ENCODE data around the gene CAMSAP1. TPM values are rescaled to one million over a fixed set of nuclear protein-coding genes. Genes with fewer than 3 reads are reported as not detected.

CAMSAP1 gene
- total and polyA plus RNA-seq, 2 of the 4 experiments (the other 2 are of a cell fraction), result 8.2 to 19.5 TPM

GRCh38 chr9:135879619-135880018 lies 27.7 kb downstream of the CAMSAP1 start:
- H3K9me1 ChIP-seq (ENCODE audit: insufficient read depth, low read length), result peaks cover 41% of the 10 kb centered on the region
- no peak overlapping the region for H3K9ac ChIP-seq (ENCODE audit: low read depth, low read length)
- H2AK9ac ChIP-seq (replicated peaks; ENCODE audit: low read depth, low read length, poor library complexity), result no peak overlapping the region
- no peak overlapping the region for H2AFZ ChIP-seq (replicated peaks; ENCODE audit: low read length, poor library complexity)
- H3K4me2 ChIP-seq (ENCODE audit: low read depth, low read length), result no peak overlapping the region
- no peak overlapping the region for H2BK120ac ChIP-seq (ENCODE audit: low read depth, low read length)
- H3K9me3 ChIP-seq (ENCODE audit: control insufficient read depth, insufficient read depth, low read length), result no peaks in the 10 kb centered on the region
- no TSS peak for BruUV-seq (replicated peaks)
- peaks cover 11% of the 10 kb centered on the region for H3K4me1 ChIP-seq (ENCODE audit: control insufficient read depth, insufficient read depth, low read length)
- ATAC-seq (ENCODE audit: low read depth) (no peak), DNase-seq (no peak)
- no peak overlapping the region for H3K18ac ChIP-seq (ENCODE audit: low read depth, low read length)
- no peak overlapping the region for H2BK20ac ChIP-seq (ENCODE audit: low read depth, low read length)
- intact Hi-C loops (cut with micrococcal nuclease), result no loop called here
- ChIA-PET POLR2A (ENCODE audit: unreplicated experiment) (no interaction called here), CTCF (no interaction called here)
- no peaks in the 10 kb centered on the region for H3K27me3 ChIP-seq (ENCODE audit: control insufficient read depth, insufficient read depth, low read length)
- H4K20me1 ChIP-seq (ENCODE audit: insufficient read depth, low read length), result peaks cover 65% of the 10 kb centered on the region
- dilution Hi-C loops (cut with HindIII; ENCODE audit: low sequenced_read_pairs, unreplicated experiment), result no loop called here
- no peak for TF ChIP-seq CHD1 (IDR thresholded peaks at IDR 0.05; ENCODE audit: low read depth, low read length)
- TF ChIP-seq NFE2L2 (IDR thresholded peaks at IDR 0.05; ENCODE audit: low read depth, low read length), result no peak
- TF ChIP-seq MXI1 (IDR thresholded peaks at IDR 0.05; ENCODE audit: borderline replicate concordance, low read depth, low read length), result no peak
- no peak for TF ChIP-seq RFX5 (IDR thresholded peaks at IDR 0.05; ENCODE audit: low read depth, low read length)
- no peak for TF ChIP-seq RAD21 (IDR thresholded peaks at IDR 0.05; ENCODE audit: low read length)
- TF ChIP-seq ELK1 (IDR thresholded peaks at IDR 0.05; ENCODE audit: borderline replicate concordance, low read depth, low read length), result no peak
- TF ChIP-seq MAZ (IDR thresholded peaks at IDR 0.05; ENCODE audit: borderline replicate concordance, low read depth, low read length), result no peak
- no peak for TF ChIP-seq POLR2A (IDR thresholded peaks at IDR 0.05; ENCODE audit: low read depth, low read length)
- TF ChIP-seq RCOR1 (IDR thresholded peaks at IDR 0.05; ENCODE audit: insufficient replicate concordance, low read length), result no peak
- TF ChIP-seq SMC3 (IDR thresholded peaks at IDR 0.05; ENCODE audit: low read depth, low read length), result no peak
- TF ChIP-seq FOS (IDR thresholded peaks at IDR 0.05; ENCODE audit: low read depth, low read length), result no peak
- TF ChIP-seq CTCF (conservative IDR thresholded peaks at IDR 0.05; ENCODE audit: low read depth, low read length), result no peak
- TF ChIP-seq MAFK (IDR thresholded peaks at IDR 0.05; ENCODE audit: low read depth, low read length), result no peak
- no peak overlapping the region for H4K5ac ChIP-seq (ENCODE audit: low read depth, low read length)
- in situ Hi-C loops (cut with MboI; ENCODE audit: low sequenced_read_pairs), result no loop called here
- peaks cover 4% of the 10 kb centered on the region for H3K36me3 ChIP-seq (ENCODE audit: control insufficient read depth, insufficient read depth, low read length)
- no peak overlapping the region for H2BK15ac ChIP-seq (ENCODE audit: low read depth, low read length)
- H4K91ac ChIP-seq (ENCODE audit: insufficient read depth, low read depth, low read length), result no peak overlapping the region
- H3K56ac ChIP-seq (ENCODE audit: extremely low read depth, insufficient read depth, low read length), result no peak overlapping the region
- H3K4ac ChIP-seq (ENCODE audit: low read depth, low read length), result no peak overlapping the region
- WGBS, 2 experiments (ENCODE audit: extremely low coverage in 2 of 2, insufficient read length in 1 of 2), result 81% methylated on average over 4 of the region's 8 CpGs; no CpG with 5 or more reads in 1 of the 2 experiments
- H3K23ac ChIP-seq (ENCODE audit: low read depth, low read length), result 0 out of 2 replicates have a peak overlapping the region, but pooled peaks have one; percentile 44
- peak overlapping the region; percentile 64; the same call in 1 of the 2 replicates for H3K14ac ChIP-seq (replicated peaks; ENCODE audit: low read depth, low read length)
- no peak overlapping the region for H2AK5ac ChIP-seq (ENCODE audit: low read depth, low read length)
- no peak overlapping the region for H3K4me3 ChIP-seq (ENCODE audit: insufficient read depth, low read depth, low read length)
- H2BK5ac ChIP-seq (ENCODE audit: low read depth, low read length, poor library complexity, severe bottlenecking), result no peak overlapping the region
- no peak overlapping the region for H4K8ac ChIP-seq (ENCODE audit: low read depth in 2 of 2, low read length in 2 of 2)
- H3K27ac ChIP-seq (ENCODE audit: insufficient read depth, low read length), result no peak overlapping the region
- peaks cover 40 to 76% of the 10 kb centered on the region in 2 experiments for H3K79me1 ChIP-seq (ENCODE audit: low read depth in 1 of 2, low read length in 2 of 2)

Measured in IMR-90 (cell line).